Endothelial cell (in vitro differentiated cells): Measurements from ENCODE around the gene PLA2G4E. TPM values are rescaled to one million over a fixed set of nuclear protein-coding genes. Genes with fewer than 3 reads are reported as not detected.

Source experiments
- DNase-seq: peaks from one replicate; pipeline ENCODE4 v3.0.0; 2021; ENCODE audit warnings: low spot score
- H3K27ac Mint-ChIP-seq: one replicate; pipeline ENCODE4 v1.8.0; 2021; ENCODE audit warnings: mixed read lengths, inconsistent platforms; ENCODE audit not compliant: unreplicated experiment
- H3K27me3 Mint-ChIP-seq: one replicate; pipeline ENCODE4 v1.8.0; 2021; ENCODE audit warnings: mild to moderate bottlenecking, moderate library complexity, mixed read lengths, inconsistent platforms; ENCODE audit not compliant: unreplicated experiment
- H3K36me3 Mint-ChIP-seq: one replicate; pipeline ENCODE4 v1.8.0; 2021; ENCODE audit warnings: mild to moderate bottlenecking, low read depth, mixed read lengths, inconsistent platforms; ENCODE audit not compliant: unreplicated experiment
- H3K4me1 Mint-ChIP-seq: one replicate; pipeline ENCODE4 v1.8.0; 2021; ENCODE audit warnings: mild to moderate bottlenecking, mixed read lengths, inconsistent platforms; ENCODE audit not compliant: unreplicated experiment
- H3K4me3 Mint-ChIP-seq: one replicate; pipeline ENCODE4 v1.8.0; 2021; ENCODE audit warnings: mild to moderate bottlenecking, mixed read lengths, inconsistent platforms; ENCODE audit not compliant: unreplicated experiment
- H3K9me3 Mint-ChIP-seq: one replicate; pipeline ENCODE4 v1.8.0; 2021; ENCODE audit warnings: mixed read lengths, inconsistent platforms; ENCODE audit not compliant: unreplicated experiment
- CTCF ChIP-seq: fragments of 200-600 bp; sonication (generic); IDR thresholded peaks from one replicate; pipeline ENCODE4 v1.5.0; 2021; ENCODE audit warnings: antibody characterized with exemption; ENCODE audit not compliant: unreplicated experiment
- total RNA-seq: library from RNA; stranded (reverse); fragmentation: NEBNext Ultra II Directional; extraction: Animal tissue kit (Norgen Biotek cat#: 25700); gene quantifications from one replicate; pipeline ENCODE4 v1.2.1, GENCODE V29; 2021; ENCODE audit not compliant: unreplicated experiment

Gene PLA2G4E
- total RNA-seq, 1 donor from 2014 or later = not detected

- Mint-ChIP-seq H3K27ac (peak overlapping the region; percentile 100), H3K4me3 (peak overlapping the region; percentile 70), H3K36me3 (peaks cover 42% of the 10 kb centered on the region), H3K9me3 (no peaks in the 10 kb centered on the region), H3K27me3 (peaks cover 21% of the 10 kb centered on the region), H3K4me1 (peaks cover 80% of the 10 kb centered on the region)
- no peak for TF ChIP-seq CTCF
- DNase-seq = no peak
Measured at GRCh38 chr15:41937568-41937923, 83.3 kb downstream of the PLA2G4E start.

GRCh38 chr15:41936649-41937567 is 83.9 kb downstream of the PLA2G4E start:
- Mint-ChIP-seq H3K9me3 (no peaks in the 10 kb centered on the region), H3K27ac (peak overlapping the region; percentile 100), H3K4me1 (peaks cover 80% of the 10 kb centered on the region), H3K27me3 (peaks cover 23% of the 10 kb centered on the region), H3K4me3 (peak overlapping the region; percentile 70), H3K36me3 (peaks cover 41% of the 10 kb centered on the region)
- peak; percentile 64 for DNase-seq
- no peak for TF ChIP-seq CTCF

DNA sequence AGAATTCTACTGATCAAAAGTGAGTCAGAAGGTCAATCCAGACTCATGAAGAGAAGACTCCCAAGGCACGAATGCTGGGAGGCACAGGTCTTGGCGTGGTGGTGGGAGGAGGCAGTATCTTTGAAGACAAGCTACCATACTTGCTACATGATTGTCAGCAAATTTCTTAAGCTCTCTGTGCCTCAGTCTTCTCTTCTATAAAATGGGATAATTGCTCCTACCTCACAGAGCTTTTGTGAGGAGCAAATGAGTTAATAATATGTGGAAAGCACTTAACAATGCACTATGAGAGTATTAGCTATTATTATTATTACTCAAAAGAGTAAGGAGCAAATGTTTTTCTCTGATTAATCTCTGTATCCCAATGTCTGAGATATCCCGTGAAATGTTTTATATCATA is 84.7 kb downstream of the PLA2G4E start:
- peak overlapping the region; percentile 100 for H3K27ac Mint-ChIP-seq

GRCh38 chr15:41935566-41936020 is 85.2 kb downstream of the PLA2G4E start:
- Mint-ChIP-seq H3K36me3 (peaks cover 34% of the 10 kb centered on the region), H3K4me1 (peaks cover 76% of the 10 kb centered on the region), H3K27me3 (peaks cover 24% of the 10 kb centered on the region), H3K4me3 (peak overlapping the region; percentile 57), H3K9me3 (no peaks in the 10 kb centered on the region), H3K27ac (peak overlapping the region; percentile 96)
- DNase-seq = no peak
- no peak for TF ChIP-seq CTCF

More for the DNA sequence above, 84.7 kb downstream of the PLA2G4E start:
- H3K36me3 Mint-ChIP-seq = peaks cover 40% of the 10 kb centered on the region
- DNase-seq = no peak
- H3K4me3 Mint-ChIP-seq = peak overlapping the region; percentile 57
- H3K27me3 Mint-ChIP-seq = peaks cover 24% of the 10 kb centered on the region
- TF ChIP-seq CTCF = no peak
- no peaks in the 10 kb centered on the region for H3K9me3 Mint-ChIP-seq
- H3K4me1 Mint-ChIP-seq = peaks cover 79% of the 10 kb centered on the region

DNA sequence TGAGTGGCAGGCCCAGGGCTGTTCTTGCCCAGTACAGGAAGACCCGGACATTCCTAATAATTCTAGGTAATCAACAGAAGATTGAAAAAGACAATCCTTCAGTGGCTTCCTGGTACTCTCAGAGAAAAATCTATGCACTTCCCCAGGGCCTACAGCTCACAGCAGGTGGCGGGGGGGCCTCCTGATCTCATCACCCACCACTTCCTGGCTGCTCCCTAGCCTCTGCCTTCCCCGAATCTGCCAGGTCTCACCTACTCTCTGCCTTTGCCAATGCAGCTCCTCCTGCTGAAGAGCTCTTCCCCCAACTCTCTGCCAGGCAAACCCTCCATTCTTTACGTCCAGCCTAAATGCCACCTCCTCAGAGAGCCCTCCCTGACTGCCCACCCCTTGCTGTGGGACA is 86.0 kb downstream of the PLA2G4E start:
- DNase-seq = no peak
- H3K27me3 Mint-ChIP-seq = peaks cover 24% of the 10 kb centered on the region
- TF ChIP-seq CTCF = no peak
- H3K27ac Mint-ChIP-seq = peak overlapping the region; percentile 96
- H3K4me3 Mint-ChIP-seq = peak overlapping the region; percentile 43
- H3K36me3 Mint-ChIP-seq = peaks cover 34% of the 10 kb centered on the region
- H3K9me3 Mint-ChIP-seq = no peaks in the 10 kb centered on the region
- H3K4me1 Mint-ChIP-seq = peaks cover 71% of the 10 kb centered on the region
